ENCODE results near the gene FAM53B. TPM values are rescaled to one million over a fixed set of nuclear protein-coding genes. Genes with fewer than 3 reads are reported as not detected.
A peak's percentile ranks its signal among the peaks of the same experiment; 100 is the strongest.

FAM53B gene
- total RNA-seq, 3 donors from 2014 or later, result 17.0 to 39.7 (median 22.8) TPM

- Histone ChIP-seq H3K4me1 (peaks cover 5 to 21% of the 10 kb centered on the region in 2 donors), H3K27ac (peak overlapping the region; percentile 62 to 75), H3K27me3 (no peaks in the 10 kb centered on the region), H3K9me3 (no peaks in the 10 kb centered on the region), H3K36me3 (no peaks in the 10 kb centered on the region), H3K4me3 (no peak overlapping the region)
- TF ChIP-seq POLR2AphosphoS5 (IDR thresholded peaks at IDR 0.05), result peak in 2 of 3 donors; percentile 28 to 50
- TF ChIP-seq, protein P1, sequence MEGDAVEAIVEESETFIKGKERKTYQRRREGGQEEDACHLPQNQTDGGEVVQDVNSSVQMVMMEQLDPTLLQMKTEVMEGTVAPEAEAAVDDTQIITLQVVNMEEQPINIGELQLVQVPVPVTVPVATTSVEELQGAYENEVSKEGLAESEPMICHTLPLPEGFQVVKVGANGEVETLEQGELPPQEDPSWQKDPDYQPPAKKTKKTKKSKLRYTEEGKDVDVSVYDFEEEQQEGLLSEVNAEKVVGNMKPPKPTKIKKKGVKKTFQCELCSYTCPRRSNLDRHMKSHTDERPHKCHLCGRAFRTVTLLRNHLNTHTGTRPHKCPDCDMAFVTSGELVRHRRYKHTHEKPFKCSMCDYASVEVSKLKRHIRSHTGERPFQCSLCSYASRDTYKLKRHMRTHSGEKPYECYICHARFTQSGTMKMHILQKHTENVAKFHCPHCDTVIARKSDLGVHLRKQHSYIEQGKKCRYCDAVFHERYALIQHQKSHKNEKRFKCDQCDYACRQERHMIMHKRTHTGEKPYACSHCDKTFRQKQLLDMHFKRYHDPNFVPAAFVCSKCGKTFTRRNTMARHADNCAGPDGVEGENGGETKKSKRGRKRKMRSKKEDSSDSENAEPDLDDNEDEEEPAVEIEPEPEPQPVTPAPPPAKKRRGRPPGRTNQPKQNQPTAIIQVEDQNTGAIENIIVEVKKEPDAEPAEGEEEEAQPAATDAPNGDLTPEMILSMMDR (IDR thresholded peaks at IDR 0.05), result no peak
- peak in 1 of 2 donors; percentile 70 for DNase-seq (ENCODE audit: low spot score in 2 of 2)
- intact Hi-C loops (cut with DNase I; ENCODE audit: low total_unique reads), result no loop called here
Observed at GRCh38 chr10:124721330-124722045, 22.7 kb downstream of the FAM53B start.

GRCh38 chr10:124719213-124719851, 24.8 kb downstream of the FAM53B start:
- peak in 2 of 3 donors; percentile 24 to 69 for TF ChIP-seq POLR2AphosphoS5 (IDR thresholded peaks at IDR 0.05)
- TF ChIP-seq POLR2A (IDR thresholded peaks at IDR 0.05), result no peak
- TF ChIP-seq, protein P1 (IDR thresholded peaks at IDR 0.05), result peak; percentile 40 to 72 (median 67)
- H3K9me3 ChIP-seq, result no peaks in the 10 kb centered on the region
- H3K36me3 ChIP-seq, result no peaks in the 10 kb centered on the region
- H3K4me3 ChIP-seq, result peak overlapping the region in 1 of 3 donors; percentile 27
- intact Hi-C loops (cut with DNase I; ENCODE audit: low total_unique reads), result no loop called here
- peaks cover 5 to 20% of the 10 kb centered on the region in 2 donors for H3K4me1 ChIP-seq
- no peaks in the 10 kb centered on the region for H3K27me3 ChIP-seq
- peak overlapping the region; percentile 32 to 65 for H3K27ac ChIP-seq
- peak; percentile 65 to 76 for DNase-seq (ENCODE audit: low spot score in 2 of 2)

- intact Hi-C loops (cut with DNase I; ENCODE audit: low total_unique reads), result no loop called here
- no peak for DNase-seq (ENCODE audit: low spot score in 2 of 2)
Observed at GRCh38 chr10:124717911-124718741, 26.1 kb downstream of the FAM53B start.

GRCh38 chr10:124717041-124717757, 27.0 kb downstream of the FAM53B start:
- Histone ChIP-seq H3K4me3 (no peak overlapping the region), H3K27me3 (no peaks in the 10 kb centered on the region), H3K4me1 (peaks cover 5 to 8% of the 10 kb centered on the region in 2 donors), H3K9me3 (no peaks in the 10 kb centered on the region), H3K27ac (no peak overlapping the region), H3K36me3 (no peaks in the 10 kb centered on the region)
- DNase-seq (ENCODE audit: low spot score in 2 of 2), result no peak
- TF ChIP-seq, protein P1 (IDR thresholded peaks at IDR 0.05), result no peak
- no peak for TF ChIP-seq POLR2A (IDR thresholded peaks at IDR 0.05)
- TF ChIP-seq POLR2AphosphoS5 (IDR thresholded peaks at IDR 0.05), result no peak
- intact Hi-C loops (cut with DNase I; ENCODE audit: low total_unique reads), result no loop called here

More at GRCh38 chr10:124717911-124718741, 26.1 kb downstream of the FAM53B start:
- TF ChIP-seq POLR2AphosphoS5 (IDR thresholded peaks at IDR 0.05), result no peak
- TF ChIP-seq, protein P1 (IDR thresholded peaks at IDR 0.05), result no peak
- no peak for TF ChIP-seq POLR2A (IDR thresholded peaks at IDR 0.05)
- H3K27me3 ChIP-seq, result no peaks in the 10 kb centered on the region
- H3K9me3 ChIP-seq, result no peaks in the 10 kb centered on the region
- no peak overlapping the region for H3K4me3 ChIP-seq
- H3K36me3 ChIP-seq, result no peaks in the 10 kb centered on the region
- peak overlapping the region; percentile 51 to 65 for H3K27ac ChIP-seq
- H3K4me1 ChIP-seq, result peaks cover 5 to 8% of the 10 kb centered on the region in 2 donors

All from breast epithelium (tissue), 4 donors.